Esophagus squamous epithelium (tissue), 4 donors: ENCODE measurements around the gene POU2AF3.

Source experiments
- POLR2A ChIP-seq, 4 donors: fragments of 450-650 bp; IDR thresholded peaks; one replicate each; pipeline ENCODE4 v1.6.1; 2017; ENCODE audit warnings: antibody characterized with exemption in 4 of 4, mild to moderate bottlenecking in 4 of 4, moderate library complexity in 3 of 4
- TF ChIP-seq, protein P1 (sequence below), 6 experiments: fragments of 450-650 bp in 4 of 6; fragments of 200-600 bp in 2 of 6; sonication (generic) in 2 of 6; IDR thresholded peaks; one replicate each; pipeline ENCODE4 v1.5.1; 2016 to 2019; ENCODE audit warnings: antibody characterized with exemption in 6 of 6, mild to moderate bottlenecking in 4 of 6, moderate library complexity in 4 of 6

GRCh38 chr11:111309215-111309915 lies 11.0 kb downstream of the POU2AF3 start:
- TF ChIP-seq, protein P1, sequence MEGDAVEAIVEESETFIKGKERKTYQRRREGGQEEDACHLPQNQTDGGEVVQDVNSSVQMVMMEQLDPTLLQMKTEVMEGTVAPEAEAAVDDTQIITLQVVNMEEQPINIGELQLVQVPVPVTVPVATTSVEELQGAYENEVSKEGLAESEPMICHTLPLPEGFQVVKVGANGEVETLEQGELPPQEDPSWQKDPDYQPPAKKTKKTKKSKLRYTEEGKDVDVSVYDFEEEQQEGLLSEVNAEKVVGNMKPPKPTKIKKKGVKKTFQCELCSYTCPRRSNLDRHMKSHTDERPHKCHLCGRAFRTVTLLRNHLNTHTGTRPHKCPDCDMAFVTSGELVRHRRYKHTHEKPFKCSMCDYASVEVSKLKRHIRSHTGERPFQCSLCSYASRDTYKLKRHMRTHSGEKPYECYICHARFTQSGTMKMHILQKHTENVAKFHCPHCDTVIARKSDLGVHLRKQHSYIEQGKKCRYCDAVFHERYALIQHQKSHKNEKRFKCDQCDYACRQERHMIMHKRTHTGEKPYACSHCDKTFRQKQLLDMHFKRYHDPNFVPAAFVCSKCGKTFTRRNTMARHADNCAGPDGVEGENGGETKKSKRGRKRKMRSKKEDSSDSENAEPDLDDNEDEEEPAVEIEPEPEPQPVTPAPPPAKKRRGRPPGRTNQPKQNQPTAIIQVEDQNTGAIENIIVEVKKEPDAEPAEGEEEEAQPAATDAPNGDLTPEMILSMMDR (IDR thresholded peaks at IDR 0.05), result no peak
- TF ChIP-seq POLR2A (IDR thresholded peaks at IDR 0.05), result no peak
